Esophagus squamous epithelium (tissue), 4 donors: ENCODE data around the gene AXIN1.

Experiments used
- POLR2A ChIP-seq, 4 donors: fragments of 450-650 bp; IDR thresholded peaks; one replicate each; pipeline ENCODE4 v1.6.1; 2017; ENCODE audit warnings: antibody characterized with exemption in 4 of 4, mild to moderate bottlenecking in 4 of 4, moderate library complexity in 3 of 4
- TF ChIP-seq, protein P1 (sequence below), 6 experiments: fragments of 450-650 bp in 4 of 6; fragments of 200-600 bp in 2 of 6; sonication (generic) in 2 of 6; IDR thresholded peaks; one replicate each; pipeline ENCODE4 v1.5.1; 2016 to 2019; ENCODE audit warnings: antibody characterized with exemption in 6 of 6, mild to moderate bottlenecking in 4 of 6, moderate library complexity in 4 of 6

DNA sequence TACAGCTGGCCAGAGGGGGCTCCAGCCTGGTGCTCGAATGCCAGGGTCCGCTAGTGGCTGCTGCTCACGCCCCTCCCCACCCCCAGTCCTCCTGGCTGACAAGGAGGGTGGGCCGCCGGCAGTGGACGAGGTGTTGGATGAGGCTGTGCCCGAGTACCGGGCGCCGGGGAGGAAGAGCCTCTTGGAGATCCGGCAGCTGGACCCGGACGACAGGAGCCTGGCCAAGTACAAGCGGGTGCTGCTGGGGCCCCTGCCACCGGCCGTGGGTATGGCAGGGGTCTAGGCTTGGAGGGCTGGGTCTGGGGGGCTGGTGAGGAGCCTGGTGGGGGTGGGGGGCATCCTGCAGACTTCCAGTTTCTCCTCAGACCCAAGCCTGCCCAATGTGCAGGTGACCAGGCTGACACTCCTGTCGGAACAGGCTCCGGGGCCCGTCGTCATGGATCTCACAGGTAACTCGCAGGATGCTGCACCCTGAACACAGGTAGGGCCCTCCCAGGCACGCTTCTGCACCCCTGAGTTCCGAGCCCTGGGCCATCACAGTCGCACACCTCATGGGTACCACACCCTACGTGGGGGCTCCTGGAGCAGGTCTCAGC lies 70.8 kb downstream of the AXIN1 start:
- TF ChIP-seq, protein P1, sequence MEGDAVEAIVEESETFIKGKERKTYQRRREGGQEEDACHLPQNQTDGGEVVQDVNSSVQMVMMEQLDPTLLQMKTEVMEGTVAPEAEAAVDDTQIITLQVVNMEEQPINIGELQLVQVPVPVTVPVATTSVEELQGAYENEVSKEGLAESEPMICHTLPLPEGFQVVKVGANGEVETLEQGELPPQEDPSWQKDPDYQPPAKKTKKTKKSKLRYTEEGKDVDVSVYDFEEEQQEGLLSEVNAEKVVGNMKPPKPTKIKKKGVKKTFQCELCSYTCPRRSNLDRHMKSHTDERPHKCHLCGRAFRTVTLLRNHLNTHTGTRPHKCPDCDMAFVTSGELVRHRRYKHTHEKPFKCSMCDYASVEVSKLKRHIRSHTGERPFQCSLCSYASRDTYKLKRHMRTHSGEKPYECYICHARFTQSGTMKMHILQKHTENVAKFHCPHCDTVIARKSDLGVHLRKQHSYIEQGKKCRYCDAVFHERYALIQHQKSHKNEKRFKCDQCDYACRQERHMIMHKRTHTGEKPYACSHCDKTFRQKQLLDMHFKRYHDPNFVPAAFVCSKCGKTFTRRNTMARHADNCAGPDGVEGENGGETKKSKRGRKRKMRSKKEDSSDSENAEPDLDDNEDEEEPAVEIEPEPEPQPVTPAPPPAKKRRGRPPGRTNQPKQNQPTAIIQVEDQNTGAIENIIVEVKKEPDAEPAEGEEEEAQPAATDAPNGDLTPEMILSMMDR (IDR thresholded peaks at IDR 0.05), result no peak
- TF ChIP-seq POLR2A (IDR thresholded peaks at IDR 0.05), result no peak
